ENCODE data around the gene R3HDML. TPM values are rescaled to one million over a fixed set of nuclear protein-coding genes. Genes with fewer than 3 reads are reported as not detected.
A peak's percentile ranks its signal among the peaks of the same experiment; 100 is the strongest.

The R3HDML gene
- total RNA-seq, 2 donors from 2014 or later, result not detected

- Histone ChIP-seq H3K4me3 (no peak overlapping the region), H3K9me3 (no peaks in the 10 kb centered on the region), H3K36me3 (replicated peaks in 1 of 2; ENCODE audit: insufficient read depth in 1 of 2, low read depth in 2 of 2) (no peaks in the 10 kb centered on the region), H3K27ac (no peak overlapping the region), H3K4me1 (no peaks in the 10 kb centered on the region), H3K27me3 (no peaks in the 10 kb centered on the region)
- WGBS, 2 donors, result 91 to 93% methylated on average over 4 of the region's 4 CpGs
- DNase-seq (no peak), ATAC-seq (no peak)
- intact Hi-C loops (cut with DNase I), result no loop called here
- no peak for TF ChIP-seq CTCF (IDR thresholded peaks at IDR 0.05)
- TF ChIP-seq POLR2A (IDR thresholded peaks at IDR 0.05), result no peak
Measured at GRCh38 chr20:44348168-44348659, 11.4 kb downstream of the R3HDML start.

GRCh38 chr20:44349349-44349748 lies 12.5 kb downstream of the R3HDML start:
- intact Hi-C loops (cut with DNase I), result no loop called here
- no peaks in the 10 kb centered on the region for H3K27me3 ChIP-seq
- 77 to 82% methylated on average over 3 of the region's 3 CpGs for WGBS, 2 donors
- ATAC-seq (no peak), DNase-seq (no peak)
- TF ChIP-seq CTCF (IDR thresholded peaks at IDR 0.05) (no peak), POLR2A (IDR thresholded peaks at IDR 0.05) (no peak)
- H3K9me3 ChIP-seq, result no peaks in the 10 kb centered on the region
- H3K27ac ChIP-seq, result no peak overlapping the region
- H3K4me3 ChIP-seq, result no peak overlapping the region
- H3K4me1 ChIP-seq, result peaks cover 2% of the 10 kb centered on the region
- no peaks in the 10 kb centered on the region for H3K36me3 ChIP-seq (replicated peaks in 1 of 2; ENCODE audit: insufficient read depth in 1 of 2, low read depth in 2 of 2)

- Histone ChIP-seq H3K27ac (no peak overlapping the region), H3K36me3 (replicated peaks in 1 of 2; ENCODE audit: insufficient read depth in 1 of 2, low read depth in 2 of 2) (no peaks in the 10 kb centered on the region), H3K4me1 (peaks cover 13% of the 10 kb centered on the region), H3K9me3 (no peaks in the 10 kb centered on the region), H3K27me3 (no peaks in the 10 kb centered on the region), H3K4me3 (no peak overlapping the region)
- TF ChIP-seq CTCF (IDR thresholded peaks at IDR 0.05) (no peak), POLR2A (IDR thresholded peaks at IDR 0.05) (no peak)
- WGBS, 2 donors, result 84 to 87% methylated on average over 6 of the region's 6 CpGs
- intact Hi-C loops (cut with DNase I), result no loop called here
- DNase-seq, result no peak
- ATAC-seq, result no peak
Measured at GRCh38 chr20:44350567-44350966, 13.7 kb downstream of the R3HDML start.

GRCh38 chr20:44354979-44355497 lies 18.2 kb downstream of the R3HDML start:
- Histone ChIP-seq H3K36me3 (replicated peaks in 1 of 2; ENCODE audit: insufficient read depth in 1 of 2, low read depth in 2 of 2) (no peaks in the 10 kb centered on the region), H3K27me3 (no peaks in the 10 kb centered on the region), H3K4me3 (peak overlapping the region in 1 of 2 donors; percentile 68), H3K27ac (peak overlapping the region; percentile 81 to 94 (median 92)), H3K9me3 (no peaks in the 10 kb centered on the region), H3K4me1 (peaks cover 39% of the 10 kb centered on the region)
- TF ChIP-seq POLR2A (IDR thresholded peaks at IDR 0.05) (no peak), CTCF (IDR thresholded peaks at IDR 0.05) (no peak)
- no peak for DNase-seq
- 18 to 21% methylated on average over 6 of the region's 6 CpGs for WGBS, 2 donors
- intact Hi-C loops (cut with DNase I), result no loop called here
- peak; percentile 76 for ATAC-seq
